Endodermal cell (in vitro differentiated cells): Measurements from ENCODE around the gene SPATA12. TPM values are rescaled to one million over a fixed set of nuclear protein-coding genes. Genes with fewer than 3 reads are reported as not detected.

Experiments used
- DNase-seq: peaks from one replicate; pipeline ENCODE4 v3.0.0-alpha.2; 2017
- H3K27ac ChIP-seq: 2 replicates; pipeline ENCODE4 v1.5.1; 2013; ENCODE audit warnings: mild to moderate bottlenecking, low read depth, low read length, moderate library complexity
- H3K27me3 ChIP-seq: 2 replicates; pipeline ENCODE4 v1.6.1; 2013; ENCODE audit warnings: mild to moderate bottlenecking, low read length, moderate library complexity; ENCODE audit not compliant: insufficient read depth, control insufficient read depth, poor library complexity, severe bottlenecking
- H3K36me3 ChIP-seq: 2 replicates; pipeline ENCODE4 v1.7.0; 2013; ENCODE audit warnings: mild to moderate bottlenecking, low read length, moderate library complexity; ENCODE audit not compliant: control insufficient read depth, insufficient read depth
- H3K4me1 ChIP-seq: one replicate; pipeline ENCODE4 v1.7.0; 2013; ENCODE audit warnings: low read length; ENCODE audit not compliant: control insufficient read depth, insufficient read depth
- H3K4me3 ChIP-seq: 2 replicates; pipeline ENCODE4 v1.5.1; 2013; ENCODE audit warnings: mild to moderate bottlenecking, low read length, moderate library complexity
- H3K9ac ChIP-seq: 2 replicates; pipeline ENCODE4 v1.6.1; 2013; ENCODE audit warnings: mild to moderate bottlenecking, low read length, moderate library complexity; ENCODE audit not compliant: poor library complexity, severe bottlenecking; ENCODE audit errors: extremely low read depth
- H3K9me3 ChIP-seq: 2 replicates; pipeline ENCODE4 v1.6.1; 2013; ENCODE audit warnings: mild to moderate bottlenecking, low read length, moderate library complexity; ENCODE audit not compliant: control insufficient read depth
- H3K27ac Mint-ChIP-seq: 2 replicates; pipeline ENCODE4 v1.8.0; 2020; ENCODE audit warnings: mixed read lengths
- H3K27me3 Mint-ChIP-seq: 2 replicates; pipeline ENCODE4 v1.8.0; 2021; ENCODE audit warnings: mild to moderate bottlenecking, mixed read lengths; ENCODE audit not compliant: insufficient read depth
- H3K36me3 Mint-ChIP-seq: 2 replicates; pipeline ENCODE4 v1.8.0; 2020; ENCODE audit warnings: low read depth, mixed read lengths
- H3K4me1 Mint-ChIP-seq: 2 replicates; pipeline ENCODE4 v1.8.0; 2020; ENCODE audit warnings: mixed read lengths
- H3K4me3 Mint-ChIP-seq: 2 replicates; pipeline ENCODE4 v1.8.0; 2020; ENCODE audit warnings: mild to moderate bottlenecking, moderate library complexity, mixed read lengths
- H3K9me3 Mint-ChIP-seq: 2 replicates; pipeline ENCODE4 v1.8.0; 2020; ENCODE audit warnings: mild to moderate bottlenecking, mixed read lengths
- CTCF ChIP-seq: fragments of 200-600 bp; sonication (generic); conservative IDR thresholded peaks from 2 replicates; pipeline ENCODE4 v1.5.0; 2021; ENCODE audit warnings: antibody characterized with exemption, mild to moderate bottlenecking
- WGBS, 2 experiments: methylation state at CpG; one replicate each; pipeline versions ENCODE4 v1.1.5 to v1.1.7; 2013; ENCODE audit warnings: missing lambda C conversion rate in 2 of 2, mixed read lengths in 1 of 2; ENCODE audit not compliant: insufficient coverage in 1 of 2, insufficient read length in 1 of 2; 5-methylcytosine and 5-hydroxymethylcytosine counted together
- total RNA-seq, 2 donors: library from RNA; stranded (reverse); fragmentation: NEBNext Ultra II Directional in 1 of 2; extraction: Animal tissue kit (Norgen Biotek cat#: 25700) in 1 of 2; gene quantifications; 2 replicates in 1 of 2; 3 replicates in 1 of 2; pipeline ENCODE4 v1.2.1, GENCODE V29; 2021

Gene SPATA12
- total RNA-seq, 2 donors from 2014 or later = not detected

DNA sequence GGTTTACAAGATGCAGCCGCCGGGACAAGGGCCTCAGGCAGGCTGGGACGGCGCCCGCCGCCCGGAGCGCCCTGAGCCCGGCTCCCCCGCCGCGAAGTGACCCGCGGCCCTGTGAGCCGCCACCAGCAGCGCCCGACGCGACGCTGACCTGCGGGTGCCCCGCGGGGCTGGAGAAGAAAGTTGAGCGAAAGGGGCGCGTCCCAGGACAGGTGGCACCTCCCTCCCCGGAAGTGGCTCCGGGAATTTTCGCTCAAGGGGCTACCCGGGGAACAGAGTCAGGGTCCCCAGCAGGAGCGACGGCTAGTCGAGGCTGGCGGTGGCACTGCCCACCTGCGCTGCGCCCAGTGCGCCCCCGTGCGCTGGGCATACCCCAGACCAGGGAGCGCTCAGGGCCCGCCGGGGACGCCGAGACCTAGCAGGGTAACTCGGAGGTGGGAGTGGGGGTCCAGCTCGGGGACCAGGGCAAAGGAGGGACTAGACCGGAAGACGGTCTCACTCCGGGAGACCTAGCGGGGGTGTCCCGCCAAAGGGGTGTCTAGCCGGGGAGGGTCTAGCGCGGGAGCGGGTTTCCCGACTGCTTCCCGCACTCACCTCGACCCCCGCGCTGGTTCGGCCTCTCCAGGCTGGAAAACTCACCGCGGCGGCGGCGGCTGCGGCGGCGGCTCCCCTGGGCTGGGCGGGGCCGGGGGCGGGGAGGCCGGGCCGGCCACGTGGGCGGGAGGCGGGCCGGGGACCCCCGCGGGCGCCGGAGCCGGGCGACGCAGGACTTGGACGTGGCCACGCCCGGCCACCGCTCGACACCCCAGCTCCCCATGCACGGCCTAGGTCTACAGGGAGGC lies 18.4 kb downstream of the SPATA12 start:
- peak; percentile 94 for DNase-seq
- H3K27me3 ChIP-seq = peaks cover 12% of the 10 kb centered on the region

DNA sequence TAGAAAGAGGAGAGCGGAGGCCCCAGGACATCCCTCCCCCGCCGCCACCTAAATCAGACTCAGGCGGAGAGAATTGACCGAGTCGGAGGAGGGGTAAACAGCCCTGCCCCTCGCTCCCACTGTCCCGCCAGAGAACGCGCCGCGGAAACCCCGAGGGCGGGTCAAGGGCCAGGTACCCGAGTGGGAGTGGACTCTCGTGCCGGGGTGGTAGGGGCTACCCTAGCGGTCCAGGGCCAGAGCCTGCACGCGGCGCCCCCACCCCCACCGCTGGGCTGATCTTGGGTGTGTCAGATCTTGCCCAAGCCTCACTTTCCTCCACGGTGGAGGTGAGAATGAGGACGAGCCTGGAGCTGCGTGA lies 19.0 kb downstream of the SPATA12 start:
- H3K4me3 ChIP-seq = peak overlapping the region; percentile 80
- no peak for DNase-seq
- Mint-ChIP-seq H3K9me3 (no peaks in the 10 kb centered on the region), H3K4me3 (peak overlapping the region; percentile 67), H3K36me3 (peaks cover 5% of the 10 kb centered on the region), H3K27me3 (peaks cover 20% of the 10 kb centered on the region), H3K27ac (no peak overlapping the region), H3K4me1 (peaks cover 25% of the 10 kb centered on the region)
- no peaks in the 10 kb centered on the region for H3K36me3 ChIP-seq
- H3K9ac ChIP-seq = peak overlapping the region; percentile 51
- peaks cover 6% of the 10 kb centered on the region for H3K4me1 ChIP-seq
- WGBS, 2 experiments = 6% methylated on average over 12 to 25 of the region's 25 CpGs
- TF ChIP-seq CTCF = no peak
- peaks cover 12% of the 10 kb centered on the region for H3K27me3 ChIP-seq
- H3K9me3 ChIP-seq = no peaks in the 10 kb centered on the region
- H3K27ac ChIP-seq = no peak overlapping the region

More for the DNA sequence above, 18.4 kb downstream of the SPATA12 start:
- Histone ChIP-seq H3K9ac (peak overlapping the region; percentile 69), H3K9me3 (no peaks in the 10 kb centered on the region), H3K27ac (no peak overlapping the region), H3K4me1 (peaks cover 6% of the 10 kb centered on the region), H3K36me3 (no peaks in the 10 kb centered on the region), H3K4me3 (peak overlapping the region; percentile 86)
- H3K36me3 Mint-ChIP-seq = peaks cover 5% of the 10 kb centered on the region
- no peak overlapping the region for H3K27ac Mint-ChIP-seq
- peaks cover 22% of the 10 kb centered on the region for H3K4me1 Mint-ChIP-seq
- no peaks in the 10 kb centered on the region for H3K9me3 Mint-ChIP-seq
- 0% methylated on average over 14 to 91 of the region's 91 CpGs for WGBS, 2 experiments
- peaks cover 20% of the 10 kb centered on the region for H3K27me3 Mint-ChIP-seq
- TF ChIP-seq CTCF = peak; percentile 33
- peak overlapping the region; percentile 67 for H3K4me3 Mint-ChIP-seq

DNA sequence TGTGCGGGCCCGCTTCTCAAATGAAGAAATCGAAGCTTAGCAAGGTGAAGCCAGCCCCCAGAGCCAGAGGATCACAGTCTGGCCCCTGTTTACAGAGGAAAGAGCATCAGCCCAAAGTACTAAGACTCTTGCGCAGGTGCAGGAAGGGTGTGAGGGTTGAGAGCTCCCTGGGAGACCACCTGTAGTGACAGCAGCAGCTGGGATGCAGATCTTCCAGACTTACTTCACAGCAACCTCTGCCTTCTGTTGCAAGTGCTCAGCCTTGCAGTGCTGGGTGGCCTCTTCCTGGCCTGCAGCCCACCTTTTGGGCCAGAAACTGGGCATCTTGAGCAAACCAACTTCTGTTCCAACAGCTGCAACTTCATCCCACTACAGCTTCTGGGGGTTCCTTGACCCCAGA lies 19.7 kb downstream of the SPATA12 start:
- H3K9me3 Mint-ChIP-seq = no peaks in the 10 kb centered on the region
- peaks cover 12% of the 10 kb centered on the region for H3K27me3 ChIP-seq
- peak overlapping the region; percentile 67 for H3K4me3 Mint-ChIP-seq
- peaks cover 25% of the 10 kb centered on the region for H3K4me1 Mint-ChIP-seq
- 93% methylated on average over 3 to 4 of the region's 4 CpGs for WGBS, 2 experiments
- no peak for TF ChIP-seq CTCF
- H3K27ac ChIP-seq = no peak overlapping the region
- H3K4me3 ChIP-seq = peak overlapping the region; percentile 80
- DNase-seq = peak; percentile 71
- H3K36me3 Mint-ChIP-seq = peaks cover 5% of the 10 kb centered on the region
- H3K9ac ChIP-seq = no peak overlapping the region
- H3K36me3 ChIP-seq = no peaks in the 10 kb centered on the region
- peaks cover 6% of the 10 kb centered on the region for H3K4me1 ChIP-seq
- peaks cover 20% of the 10 kb centered on the region for H3K27me3 Mint-ChIP-seq
- H3K9me3 ChIP-seq = no peaks in the 10 kb centered on the region
- no peak overlapping the region for H3K27ac Mint-ChIP-seq
